ENCODE results near the gene CELF5. TPM values are rescaled to one million over a fixed set of nuclear protein-coding genes. Genes with fewer than 3 reads are reported as not detected.
"Not testable (repeated sequence)": the region's sequence is repeated elsewhere in the genome, so short reads cannot be mapped to it uniquely, and the experiment has no call there.

Gene CELF5
- total RNA-seq, 1 donor from 2014 or later, result not detected

DNA sequence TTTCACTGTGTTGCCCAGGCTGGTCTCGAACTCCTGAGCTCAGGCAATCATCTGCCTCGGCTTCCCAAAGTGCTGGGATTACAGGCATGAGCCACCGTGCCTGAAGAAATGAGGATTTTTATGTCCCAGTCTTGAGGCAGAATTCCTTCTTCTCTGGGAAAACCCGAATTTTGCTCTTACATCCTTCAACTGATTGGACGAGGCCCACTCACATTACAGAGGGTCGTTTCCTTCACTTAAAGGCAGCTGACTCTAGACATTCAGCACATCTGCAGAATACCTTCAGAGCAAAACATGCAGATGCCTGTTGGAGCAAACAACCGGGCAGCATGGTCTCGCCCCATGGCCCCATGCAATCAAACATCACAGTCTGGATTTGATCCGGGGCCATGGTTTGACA lies 105.6 kb downstream of the CELF5 start:
- POLR2A ChIA-PET, result no interaction called here

DNA sequence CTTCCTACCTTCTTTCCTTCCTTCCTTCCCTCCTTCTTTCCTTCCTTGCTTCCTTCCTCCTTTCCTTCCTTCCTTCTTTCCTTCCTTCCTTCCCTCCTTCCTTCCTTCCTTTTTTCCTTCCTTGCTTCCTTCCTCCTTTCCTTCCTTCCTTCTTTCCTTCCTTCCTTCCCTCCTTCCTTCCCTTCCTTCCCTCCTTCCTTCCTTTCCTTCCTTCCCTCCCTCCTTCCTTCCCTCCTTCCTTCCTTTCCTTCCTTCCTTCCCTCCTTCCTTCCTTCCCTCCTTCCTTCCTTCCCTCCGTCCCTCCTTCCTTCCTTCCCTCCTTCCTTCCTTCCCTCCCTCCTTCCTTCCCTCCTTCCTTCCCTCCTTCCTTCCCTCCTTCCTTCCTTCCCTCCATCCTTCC lies 107.8 kb downstream of the CELF5 start:
- not testable (repeated sequence) for H3K27ac Mint-ChIP-seq, H3K4me1 Mint-ChIP-seq

More for the DNA sequence above, 105.6 kb downstream of the CELF5 start:
- no peaks in the 10 kb centered on the region for H3K9me3 Mint-ChIP-seq
- no peaks in the 10 kb centered on the region for H3K36me3 Mint-ChIP-seq (ENCODE audit: low read depth)
- no peak for ATAC-seq (ENCODE audit: low read depth)
- no peak overlapping the region for H3K4me3 Mint-ChIP-seq
- intact Hi-C loops (cut with micrococcal nuclease), result no loop called here
- CTCF ChIA-PET, result interaction anchor here (1.2 to 6.5 kb wide), 2 partner anchors 100 to 143 kb away, joined by 3 to 82 read pairs; no protein-coding TSS in a partner anchor
- H3K27ac Mint-ChIP-seq, result no peak overlapping the region
- TF ChIP-seq, protein P1, sequence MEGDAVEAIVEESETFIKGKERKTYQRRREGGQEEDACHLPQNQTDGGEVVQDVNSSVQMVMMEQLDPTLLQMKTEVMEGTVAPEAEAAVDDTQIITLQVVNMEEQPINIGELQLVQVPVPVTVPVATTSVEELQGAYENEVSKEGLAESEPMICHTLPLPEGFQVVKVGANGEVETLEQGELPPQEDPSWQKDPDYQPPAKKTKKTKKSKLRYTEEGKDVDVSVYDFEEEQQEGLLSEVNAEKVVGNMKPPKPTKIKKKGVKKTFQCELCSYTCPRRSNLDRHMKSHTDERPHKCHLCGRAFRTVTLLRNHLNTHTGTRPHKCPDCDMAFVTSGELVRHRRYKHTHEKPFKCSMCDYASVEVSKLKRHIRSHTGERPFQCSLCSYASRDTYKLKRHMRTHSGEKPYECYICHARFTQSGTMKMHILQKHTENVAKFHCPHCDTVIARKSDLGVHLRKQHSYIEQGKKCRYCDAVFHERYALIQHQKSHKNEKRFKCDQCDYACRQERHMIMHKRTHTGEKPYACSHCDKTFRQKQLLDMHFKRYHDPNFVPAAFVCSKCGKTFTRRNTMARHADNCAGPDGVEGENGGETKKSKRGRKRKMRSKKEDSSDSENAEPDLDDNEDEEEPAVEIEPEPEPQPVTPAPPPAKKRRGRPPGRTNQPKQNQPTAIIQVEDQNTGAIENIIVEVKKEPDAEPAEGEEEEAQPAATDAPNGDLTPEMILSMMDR (IDR thresholded peaks at IDR 0.05), result no peak
- no peak for DNase-seq
- no peaks in the 10 kb centered on the region for H3K4me1 Mint-ChIP-seq
- peaks cover 2% of the 10 kb centered on the region for H3K27me3 Mint-ChIP-seq

DNA sequence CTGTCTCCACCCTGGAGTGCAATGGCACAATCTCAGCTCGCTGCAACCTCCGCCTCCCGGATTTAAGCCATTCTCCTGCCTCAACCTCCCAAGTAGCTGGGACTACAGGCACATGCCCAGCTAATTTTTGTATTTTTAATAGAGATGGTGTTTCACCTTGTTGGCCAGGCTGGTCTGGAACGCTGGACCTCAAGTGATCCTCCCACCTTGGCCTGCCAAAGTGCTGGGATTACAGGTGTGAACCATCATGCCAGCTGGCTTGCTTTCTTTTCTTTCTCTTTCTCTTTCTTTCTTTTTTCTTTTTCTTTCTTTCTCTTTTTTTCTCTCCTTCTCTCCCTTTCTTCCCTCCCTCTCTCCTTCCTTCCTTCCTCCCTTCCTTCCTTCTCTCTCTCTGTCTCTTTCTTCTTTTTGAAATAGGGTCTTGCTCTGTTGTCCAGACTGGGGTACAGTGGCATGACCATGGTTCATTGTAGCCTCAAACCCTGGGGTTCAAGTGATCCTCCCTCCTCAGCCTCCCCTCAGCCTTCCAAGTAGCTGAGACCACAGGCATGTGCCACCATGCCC lies 108.6 kb downstream of the CELF5 start:
- Mint-ChIP-seq H3K27ac (peak overlapping the region; percentile 24), H3K27me3 (peaks cover 8% of the 10 kb centered on the region)

More for the DNA sequence above, 107.8 kb downstream of the CELF5 start:
- intact Hi-C loops (cut with micrococcal nuclease); H3K9me3 Mint-ChIP-seq; H3K27me3 Mint-ChIP-seq; DNase-seq; H3K36me3 Mint-ChIP-seq (ENCODE audit: low read depth); H3K4me3 Mint-ChIP-seq; POLR2A ChIA-PET; CTCF ChIA-PET; ATAC-seq (ENCODE audit: low read depth): not testable (repeated sequence)

GRCh38 chr19:3333662-3334061 lies 109.2 kb downstream of the CELF5 start:
- ChIA-PET CTCF (interaction anchor here (1.6 kb wide), 1 partner anchor 95 kb away, joined by 4 read pairs; no protein-coding TSS in a partner anchor), POLR2A (no interaction called here)
- Mint-ChIP-seq H3K27me3 (peaks cover 10% of the 10 kb centered on the region), H3K36me3 (ENCODE audit: low read depth) (no peaks in the 10 kb centered on the region), H3K4me1 (peaks cover under 1% of the 10 kb centered on the region), H3K9me3 (no peaks in the 10 kb centered on the region), H3K27ac (no peak overlapping the region), H3K4me3 (no peak overlapping the region)
- intact Hi-C loops (cut with micrococcal nuclease), result no loop called here
- DNase-seq (no peak), ATAC-seq (ENCODE audit: low read depth) (no peak)
- TF ChIP-seq, protein P1 (IDR thresholded peaks at IDR 0.05), result no peak

More for the DNA sequence above, 108.6 kb downstream of the CELF5 start:
- no peak for DNase-seq
- no peaks in the 10 kb centered on the region for H3K9me3 Mint-ChIP-seq
- H3K4me3 Mint-ChIP-seq, result no peak overlapping the region
- intact Hi-C loops (cut with micrococcal nuclease), result no loop called here
- no peak for ATAC-seq (ENCODE audit: low read depth)
- no peaks in the 10 kb centered on the region for H3K36me3 Mint-ChIP-seq (ENCODE audit: low read depth)
- ChIA-PET CTCF (interaction anchor here (1.6 kb wide), 1 partner anchor 96 kb away, joined by 4 read pairs; no protein-coding TSS in a partner anchor), POLR2A (no interaction called here)
- H3K4me1 Mint-ChIP-seq, result no peaks in the 10 kb centered on the region
- TF ChIP-seq, protein P1 (IDR thresholded peaks at IDR 0.05), result no peak

DNA sequence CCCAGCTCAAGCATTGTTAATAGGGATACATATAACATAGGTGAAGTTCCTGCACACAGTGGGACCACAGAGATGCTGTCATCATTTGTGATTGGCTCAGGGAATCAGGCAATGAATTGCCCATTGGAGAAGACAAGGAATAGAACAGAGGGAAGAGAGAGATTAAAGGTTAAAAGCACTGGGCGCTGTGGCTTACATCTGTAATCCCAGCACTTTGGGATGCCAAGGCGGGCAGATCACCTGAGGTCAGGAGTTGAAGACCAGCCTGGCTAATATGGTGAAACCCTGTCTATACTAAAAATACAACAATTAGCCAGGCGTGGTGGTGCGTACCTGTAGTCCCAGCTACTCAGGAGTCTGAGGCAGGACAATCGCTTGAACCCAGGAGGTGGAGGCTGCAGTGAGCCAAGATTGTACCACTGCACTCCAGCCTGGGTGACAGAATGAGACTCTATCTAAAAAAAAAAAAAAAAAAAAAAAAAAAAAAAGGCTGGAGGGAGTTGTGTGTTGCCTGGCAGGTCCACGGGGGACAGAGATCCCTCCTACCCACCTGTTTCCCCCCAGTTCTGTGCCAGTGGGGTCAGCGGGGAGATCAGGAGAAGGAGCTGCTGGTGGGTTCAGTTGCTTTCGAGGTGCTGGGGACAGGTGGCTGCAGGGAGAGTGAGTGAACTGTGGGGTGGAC lies 110.4 kb downstream of the CELF5 start:
- peaks cover 13% of the 10 kb centered on the region for H3K27me3 Mint-ChIP-seq
- DNase-seq; H3K9me3 Mint-ChIP-seq; intact Hi-C loops (cut with micrococcal nuclease); ATAC-seq (ENCODE audit: low read depth); H3K4me1 Mint-ChIP-seq; H3K27ac Mint-ChIP-seq; H3K4me3 Mint-ChIP-seq; CTCF ChIA-PET; POLR2A ChIA-PET; H3K36me3 Mint-ChIP-seq (ENCODE audit: low read depth): not testable (repeated sequence)
